Measurements from ENCODE around the gene TMSB10.

GRCh38 chr2:84953535-84953934 lies 48.1 kb downstream of the TMSB10 start:
- TF ChIP-seq CTCF (IDR thresholded peaks at IDR 0.05; ENCODE audit: low read depth, low read length, missing input control) (no peak), JUND (IDR thresholded peaks at IDR 0.05) (no peak), HNF4G (IDR thresholded peaks at IDR 0.05) (no peak), REST (IDR thresholded peaks at IDR 0.05) (no peak), SP1 (IDR thresholded peaks at IDR 0.05) (no peak), FOXA1 (IDR thresholded peaks at IDR 0.05) (no peak), MAX (IDR thresholded peaks at IDR 0.05) (no peak), RAD21 (IDR thresholded peaks at IDR 0.05) (no peak), ZBTB33 (IDR thresholded peaks at IDR 0.05) (no peak), GABPA (IDR thresholded peaks at IDR 0.05 in 1 of 2, conservative IDR thresholded peaks at IDR 0.05 in 1 of 2) (no peak)

Measured in liver (tissue), 3 donors.